ENCODE results near the gene NFIX. TPM values are rescaled to one million over a fixed set of nuclear protein-coding genes. Genes with fewer than 3 reads are reported as not detected.
A peak's percentile ranks its signal among the peaks of the same experiment; 100 is the strongest.

Gene NFIX
- total and polyA plus RNA-seq, 9 of the 15 experiments (the other 6 are each of a cell fraction or from before 2014, with no cell fraction given): 0.28 to 26.8 (median 5.4) TPM

GRCh38 chr19:13095934-13096927 lies 101.0 kb downstream of the NFIX start (continued):
- TF ChIP-seq ETS1 (conservative IDR thresholded peaks at IDR 0.05; ENCODE audit: control insufficient read depth, low read depth, low read length) (no peak), CHCHD3 (CRISPR knock-in tag; IDR thresholded peaks at IDR 0.05) (no peak), JUND (IDR thresholded peaks at IDR 0.05; ENCODE audit: borderline replicate concordance, low read depth, low read length) (0 out of 2 replicates have a peak, but pooled peaks have one; percentile 23), JUND (tag; IDR thresholded peaks at IDR 0.05; ENCODE audit: borderline replicate concordance, low read depth, low read length) (peak; percentile 5; the same call in 1 of the 3 replicates), CHD7 (IDR thresholded peaks at IDR 0.05; ENCODE audit: low read depth, low read length) (no peak), FOXJ2 (tag; IDR thresholded peaks at IDR 0.05) (no peak), ZNF639 (CRISPR knock-in tag; conservative IDR thresholded peaks at IDR 0.05 in 1 of 2, IDR thresholded peaks at IDR 0.05 in 1 of 2) (no peak; a peak in 1 of 4 replicates), NR4A1 (CRISPR knock-in tag; IDR thresholded peaks at IDR 0.05) (no peak), NR4A1 (tag; IDR thresholded peaks at IDR 0.05) (0 out of 2 replicates have a peak, but pooled peaks have one; percentile 23), USF1 (CRISPR knock-in tag; IDR thresholded peaks at IDR 0.05) (no peak; the same call in 1 of the 2 replicates)
